Right hindlimb (tissue), 1 donor: ENCODE results near the gene FAT1.
A peak's percentile ranks its signal among the peaks of the same experiment; 100 is the strongest.

Source experiments
- DNase-seq: peaks from one replicate; pipeline ENCODE4 v3.0.0-alpha.2; 2018

FAT1 gene

DNA sequence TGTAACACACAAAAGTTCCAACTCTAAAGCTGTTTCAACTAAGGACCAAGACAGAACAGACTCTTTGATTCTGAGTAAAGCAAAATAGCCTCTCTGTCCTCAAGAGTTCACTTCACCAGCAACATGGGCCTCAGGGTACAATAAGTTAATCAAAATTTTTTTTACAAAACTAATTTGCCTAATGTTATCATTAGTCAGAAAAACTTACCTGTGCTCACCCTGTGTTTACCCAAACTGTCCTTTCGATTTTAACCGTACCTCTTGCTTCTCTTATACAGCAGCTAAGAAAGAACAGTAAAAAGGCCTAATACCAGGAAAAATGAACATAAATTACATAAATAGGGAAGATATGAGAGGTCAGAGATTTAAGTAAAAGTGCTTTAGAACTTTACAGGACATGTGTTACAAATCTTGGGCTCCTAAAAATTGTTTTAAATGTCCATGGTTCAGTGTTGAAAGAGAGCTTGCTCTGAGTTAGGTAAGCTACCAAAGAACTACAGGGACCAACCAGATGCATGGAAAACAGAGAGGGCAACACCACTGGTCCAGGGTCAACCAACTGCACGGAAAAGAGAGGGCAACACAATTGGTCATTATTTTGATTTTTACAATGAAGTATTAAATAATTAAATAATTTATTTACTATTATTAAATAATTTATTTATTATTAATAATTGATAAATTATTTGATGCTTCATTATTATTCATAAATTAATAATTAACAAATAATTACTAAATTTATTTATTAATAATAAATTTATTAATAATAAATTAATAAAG lies 73.1 kb downstream of the FAT1 start:
- DNase-seq, result no peak

DNA sequence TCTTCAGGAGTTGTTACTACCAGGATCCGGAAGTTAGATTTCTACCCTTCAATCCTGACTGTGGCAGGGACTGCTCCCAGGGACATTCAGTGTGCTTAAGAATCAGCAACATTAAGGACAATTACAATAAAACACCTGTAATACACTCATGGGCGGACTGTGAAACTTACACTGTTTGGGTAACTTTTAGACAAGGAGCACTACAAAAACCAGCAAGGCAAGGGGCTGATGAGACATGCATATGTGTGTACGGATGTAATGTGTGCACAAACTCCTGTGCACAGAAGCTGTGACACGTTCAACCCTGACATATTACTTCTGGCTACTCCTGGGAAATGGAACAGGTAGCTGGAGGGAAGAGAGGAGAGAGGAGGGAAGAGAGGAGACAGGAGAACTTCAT lies 75.8 kb downstream of the FAT1 start:
- DNase-seq, result no peak

DNA sequence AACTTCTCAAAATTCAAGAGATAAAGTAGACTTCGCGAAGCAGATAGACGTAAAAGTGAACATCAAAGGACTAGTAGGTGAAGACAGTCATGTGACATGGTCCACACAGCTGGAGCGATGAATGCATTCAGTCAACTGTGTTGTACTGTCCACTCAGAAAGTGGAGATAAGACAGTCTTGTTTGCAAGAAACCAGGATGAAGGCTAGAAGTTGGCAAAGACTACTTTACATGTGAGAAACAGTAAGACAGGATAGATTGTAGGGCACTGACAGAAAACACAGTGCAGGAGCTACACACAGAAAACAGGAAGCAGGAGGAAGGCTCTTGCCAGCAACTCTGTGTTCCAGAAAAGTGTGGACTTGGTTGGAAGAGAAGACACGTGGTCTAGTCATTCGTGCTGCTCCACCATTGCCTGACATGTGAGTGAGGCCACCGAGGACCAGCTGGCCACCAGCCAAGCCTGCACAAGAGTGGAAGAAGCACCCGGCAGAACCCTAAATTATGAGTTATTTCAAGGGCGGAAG lies 78.9 kb downstream of the FAT1 start:
- DNase-seq, result no peak

DNA sequence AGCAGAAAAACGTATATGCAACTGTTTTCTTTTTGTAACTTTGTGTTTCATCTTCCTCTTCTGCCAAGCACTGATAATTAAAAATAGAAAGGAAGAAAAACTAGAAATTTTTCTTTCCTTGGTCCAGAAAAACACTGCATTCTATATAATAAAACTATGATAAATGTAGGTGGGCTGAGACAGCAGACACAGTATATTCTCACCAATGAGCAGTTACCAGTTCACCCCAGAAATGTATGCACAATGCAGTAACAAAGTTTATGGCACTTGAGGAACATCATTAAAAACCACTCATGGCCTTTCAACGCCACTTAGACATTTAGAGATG lies 79.4 kb downstream of the FAT1 start:
- DNase-seq, result no peak

DNA sequence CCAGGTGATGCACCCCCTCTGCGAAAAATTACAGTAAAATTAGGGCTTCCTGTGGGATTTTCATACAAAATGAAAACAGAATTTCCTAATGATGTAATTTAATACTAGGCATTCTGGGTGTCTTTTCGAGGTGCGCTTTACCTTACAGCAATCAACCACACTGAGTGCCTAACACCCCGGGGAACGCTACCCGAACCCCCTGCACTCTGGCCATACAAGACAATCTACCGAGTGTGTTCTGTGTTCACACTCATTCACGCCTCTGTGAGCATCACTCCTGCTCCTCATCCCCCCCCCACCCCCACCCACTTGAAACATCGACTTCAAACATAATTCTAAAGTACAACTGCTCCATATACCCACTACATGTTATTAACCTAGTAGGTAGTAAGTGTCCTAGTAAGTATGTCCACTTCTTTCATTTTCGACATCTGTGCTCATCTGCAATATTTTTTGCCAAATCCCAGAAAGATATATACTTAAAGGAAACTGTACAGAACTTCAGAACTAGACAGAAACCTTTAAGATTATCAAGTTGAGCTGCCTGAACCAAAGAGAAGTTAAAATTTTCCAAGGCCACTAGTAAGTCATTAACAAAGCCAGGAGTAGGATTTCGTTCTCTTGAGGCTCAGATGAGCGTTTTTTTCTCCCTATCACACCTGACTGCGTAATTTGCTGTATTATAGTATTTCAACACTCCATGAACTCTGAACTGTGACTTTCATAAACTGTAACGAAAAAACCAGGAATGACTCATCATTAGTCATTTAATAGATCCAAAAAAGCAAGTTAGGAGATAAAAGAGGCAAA lies 80.0 kb downstream of the FAT1 start:
- DNase-seq, result no peak

DNA sequence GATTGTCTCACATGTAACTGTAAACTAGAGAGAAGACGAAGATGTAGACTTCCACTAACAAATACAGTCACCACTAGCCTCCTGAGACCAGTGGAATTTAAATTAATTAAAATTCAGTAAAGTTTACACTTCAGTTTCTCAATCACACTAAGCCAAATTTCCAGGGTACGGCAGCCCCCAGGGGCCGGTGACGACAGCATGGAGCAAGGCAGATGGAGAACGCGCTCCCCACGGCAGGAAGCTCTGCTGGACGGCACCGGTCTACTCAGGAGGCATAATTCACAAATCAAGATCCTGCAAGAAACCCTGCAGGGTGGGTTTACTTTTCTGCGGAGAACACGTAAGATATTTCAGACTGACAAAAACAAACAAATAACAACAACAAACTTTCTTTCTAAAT lies 80.7 kb downstream of the FAT1 start:
- no peak for DNase-seq

DNA sequence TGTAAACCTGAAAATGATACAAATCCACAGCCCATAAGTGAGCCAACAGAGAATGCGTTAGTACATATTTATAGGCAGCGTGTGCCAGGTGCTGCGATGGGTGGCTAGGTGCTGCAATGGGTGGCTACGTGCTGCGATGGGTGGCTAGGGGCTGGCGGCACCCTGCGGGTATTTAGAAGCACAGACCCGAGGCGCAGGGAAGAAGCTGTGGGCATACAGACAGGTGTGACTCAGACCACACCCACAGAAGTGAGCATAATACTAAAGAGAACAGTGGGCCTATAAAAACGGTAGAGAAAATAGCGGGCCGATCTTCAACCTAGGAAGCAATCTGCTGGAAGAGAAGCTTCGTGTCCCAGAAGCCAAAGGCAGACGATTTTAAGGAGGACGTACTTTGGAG lies 81.1 kb downstream of the FAT1 start:
- DNase-seq, result no peak

DNA sequence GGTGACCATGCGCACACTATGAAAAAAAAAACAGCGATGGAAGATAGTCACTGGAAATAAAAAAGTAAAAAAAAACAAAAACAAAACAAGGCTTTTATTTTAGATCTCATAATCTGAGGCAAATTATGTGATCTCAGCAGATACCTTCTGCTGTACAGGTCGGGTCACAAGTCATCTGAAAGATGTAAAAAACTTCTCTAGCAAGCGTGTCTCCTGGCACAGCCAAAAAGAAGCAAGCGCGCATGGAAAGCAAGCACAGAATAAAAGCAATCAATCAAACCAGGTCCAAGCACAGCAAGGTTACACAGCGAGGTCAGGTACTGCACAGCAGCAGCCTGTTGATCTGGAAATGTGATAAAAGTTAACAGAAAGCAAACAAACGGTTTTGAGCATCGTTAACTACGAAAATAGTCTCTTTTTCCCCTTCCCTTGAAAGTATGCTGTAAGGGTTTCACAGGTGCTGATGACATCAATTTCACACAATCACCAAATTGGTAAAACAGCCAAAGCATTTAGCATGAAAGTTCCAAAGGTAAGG lies 89.0 kb downstream of the FAT1 start:
- no peak for DNase-seq

DNA sequence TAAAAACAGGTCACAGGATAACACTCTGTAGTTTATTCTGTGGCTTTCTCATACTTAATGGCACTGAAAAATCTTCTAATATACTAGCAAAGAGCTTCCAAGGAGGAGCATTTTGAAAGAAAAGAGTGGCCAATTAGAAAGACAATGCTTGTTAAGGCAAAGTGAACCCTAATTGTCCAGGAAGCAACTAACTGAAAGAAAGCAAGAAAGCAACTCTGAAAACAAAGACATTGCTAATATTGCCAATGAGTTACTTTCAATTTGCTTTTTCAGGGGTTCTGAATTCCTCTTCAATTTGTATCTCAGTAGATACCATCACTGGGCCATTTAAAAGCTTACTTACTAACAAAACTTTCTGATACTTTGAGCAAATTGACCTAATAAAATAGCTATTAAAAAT lies 89.8 kb downstream of the FAT1 start:
- no peak for DNase-seq

DNA sequence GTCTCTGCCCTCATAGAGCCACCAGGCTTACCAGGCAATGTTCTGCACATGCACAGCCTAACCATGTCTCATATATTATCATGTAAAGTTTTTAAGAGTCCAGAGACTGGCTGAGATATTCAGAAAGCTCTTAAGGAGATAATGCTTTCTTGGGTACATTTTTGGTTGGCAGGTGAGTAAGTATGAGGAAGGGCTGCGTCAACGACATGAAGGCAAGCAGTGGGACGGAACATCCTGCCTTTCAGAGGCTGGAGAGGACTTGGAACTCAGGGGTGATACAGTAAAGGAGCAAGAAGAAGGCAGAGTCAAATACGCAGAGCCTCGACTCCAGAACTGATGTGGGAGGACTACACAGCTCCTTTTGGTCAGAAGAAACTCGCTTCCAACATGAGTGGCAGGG lies 93.5 kb downstream of the FAT1 start:
- DNase-seq, result no peak

DNA sequence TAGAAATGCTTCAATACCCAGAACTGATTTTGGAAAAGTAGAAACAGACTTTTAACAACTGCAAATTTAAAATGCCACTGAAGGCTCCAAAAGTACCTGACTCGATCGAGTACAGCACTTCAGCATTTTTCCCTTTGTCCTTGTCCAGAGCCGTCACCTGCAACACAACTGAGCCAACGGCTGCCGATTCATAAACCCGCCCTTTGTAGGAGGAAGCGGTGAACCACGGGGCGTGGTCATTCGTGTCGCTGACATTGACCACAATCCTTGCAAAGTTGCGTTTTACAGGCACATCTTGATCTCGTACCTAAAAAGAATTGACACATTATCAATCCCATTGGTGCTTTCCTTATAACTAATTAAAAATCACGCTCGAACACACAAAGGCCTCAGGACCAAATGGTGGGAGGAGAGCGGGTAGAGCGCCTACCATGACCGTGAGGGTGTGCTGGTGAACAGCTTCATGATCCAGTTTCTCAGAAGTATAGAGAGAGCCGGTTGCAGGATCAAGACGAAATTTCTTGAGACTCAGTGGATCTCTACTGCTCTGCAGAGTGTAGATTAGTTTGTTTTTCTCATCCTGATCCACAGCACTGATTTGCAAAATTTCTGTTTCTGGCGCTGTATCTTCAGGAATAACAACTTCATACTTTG lies 95.5 kb downstream of the FAT1 start:
- no peak for DNase-seq

DNA sequence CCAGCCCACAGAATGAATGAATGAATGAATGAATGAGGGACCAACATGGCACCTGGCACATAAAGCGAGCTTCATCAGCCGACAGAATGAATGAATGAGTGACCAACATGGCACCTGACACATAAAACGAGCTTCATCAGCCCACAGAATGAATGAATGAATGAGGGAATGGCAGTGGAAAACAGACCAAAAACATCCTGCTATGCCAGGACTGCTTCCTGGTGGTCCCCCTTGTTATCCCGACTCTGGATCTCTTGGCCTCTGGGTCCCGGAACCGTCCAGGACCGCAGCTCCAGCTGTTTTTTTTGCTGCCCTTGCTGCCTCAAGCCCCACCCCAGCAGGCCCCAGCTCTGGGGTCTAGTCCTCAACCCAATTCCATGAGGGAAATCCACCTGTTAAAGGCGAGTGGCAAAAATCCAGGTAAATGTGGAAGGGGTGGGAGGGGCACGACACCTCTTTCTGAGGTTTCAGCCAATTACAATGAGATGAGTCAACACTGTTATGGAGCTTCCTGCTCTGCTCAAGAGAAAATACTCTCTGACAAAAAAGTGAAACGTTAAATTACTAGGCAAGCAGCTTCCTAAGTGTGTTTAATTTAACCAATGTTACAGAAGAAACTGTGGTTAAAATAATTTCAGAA lies 96.3 kb downstream of the FAT1 start:
- no peak for DNase-seq

DNA sequence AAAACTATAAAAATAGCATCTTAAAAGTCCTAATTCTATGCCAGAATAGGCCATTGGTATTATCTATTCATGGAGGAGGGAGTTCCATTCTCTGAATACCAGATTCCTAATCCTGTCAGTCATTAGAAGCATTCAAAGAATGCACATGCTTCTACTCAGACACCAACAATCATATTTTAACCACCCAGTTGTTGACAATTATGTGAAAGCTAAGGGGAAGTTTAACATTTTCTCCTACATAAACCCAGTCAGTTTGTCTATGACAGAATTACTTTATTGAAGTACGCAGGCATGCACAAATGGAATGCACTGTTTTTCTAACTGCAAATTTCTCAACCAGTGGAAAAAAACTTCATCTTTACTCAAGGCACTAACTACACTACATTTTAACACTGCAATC lies 98.7 kb downstream of the FAT1 start:
- DNase-seq, result no peak

DNA sequence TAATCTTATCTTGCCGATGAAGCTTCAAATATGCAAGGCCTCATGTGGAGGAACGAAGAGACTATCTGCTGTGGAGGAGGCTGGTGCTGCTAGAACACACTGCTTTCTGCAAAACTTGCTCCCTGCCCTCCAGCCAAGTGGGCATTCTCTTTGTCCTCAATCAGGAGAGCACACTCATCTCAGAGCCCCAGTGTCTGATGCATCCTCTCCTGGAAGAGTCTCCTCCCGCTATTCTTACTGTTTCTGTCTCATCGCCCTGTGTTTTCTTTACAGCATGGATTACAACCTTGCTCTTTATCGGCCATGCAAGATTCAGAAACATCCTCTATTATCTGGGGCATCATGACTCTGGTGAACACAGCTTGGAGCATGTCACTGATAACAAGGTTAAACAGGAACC lies 100.1 kb downstream of the FAT1 start:
- DNase-seq, result no peak

DNA sequence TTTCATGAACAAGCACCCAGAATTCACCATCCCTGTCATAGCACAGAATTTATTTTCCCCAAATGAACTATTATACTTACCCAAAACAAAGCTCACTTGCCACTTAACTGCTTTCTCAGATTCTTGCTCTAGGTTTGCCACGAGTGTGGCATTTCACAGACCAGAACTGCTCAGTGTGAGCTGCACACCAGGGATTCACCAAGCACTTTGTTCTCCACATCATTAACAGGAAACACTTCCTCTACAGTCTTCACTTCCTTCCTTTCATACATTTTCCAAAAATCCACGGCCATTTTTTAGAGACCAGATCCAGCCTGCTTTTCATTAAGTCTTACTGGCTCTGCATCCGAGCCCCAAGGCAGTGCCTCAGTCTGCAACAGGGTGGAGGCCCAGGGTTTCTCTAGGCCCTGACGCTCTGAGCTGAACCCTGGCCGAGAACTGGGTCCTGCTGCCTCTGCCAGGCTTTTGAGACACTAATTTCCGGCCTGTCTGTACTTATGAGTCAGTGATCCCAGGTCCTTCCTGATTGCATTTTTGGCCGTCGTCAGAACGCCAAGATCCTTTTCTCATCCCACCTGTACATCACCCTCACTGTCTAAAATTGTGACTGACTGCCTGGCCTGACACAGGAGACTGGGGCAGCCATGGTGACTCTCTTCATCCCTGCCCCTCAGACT lies 100.7 kb downstream of the FAT1 start:
- DNase-seq, result peak; percentile 47

DNA sequence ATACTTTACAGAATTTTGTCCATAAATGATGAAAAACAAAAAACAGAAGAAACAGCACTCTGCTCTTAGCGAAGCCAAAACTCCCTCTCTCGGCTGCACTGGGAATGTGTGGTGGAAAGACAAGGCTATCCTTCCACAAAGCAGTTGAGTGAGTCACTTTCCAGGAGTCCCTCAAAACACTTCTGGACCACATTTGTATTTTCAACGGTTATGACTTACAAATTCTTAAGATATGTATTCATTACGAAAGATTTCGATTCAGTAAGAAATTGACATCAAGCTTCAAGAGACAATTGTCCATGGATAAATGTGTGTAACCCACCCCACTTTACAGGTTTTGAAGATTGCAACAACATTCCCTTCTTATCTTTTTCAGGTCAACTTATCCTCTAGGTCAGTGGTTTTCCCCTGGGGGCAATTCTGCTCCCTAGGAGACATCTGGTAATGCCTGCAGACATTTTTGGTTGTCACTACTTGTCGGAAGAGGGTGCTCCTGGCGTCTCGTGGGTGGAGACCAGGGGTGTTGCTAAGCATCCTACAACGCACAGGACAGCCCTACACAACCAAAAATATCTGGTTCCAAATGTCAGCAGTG lies 101.6 kb downstream of the FAT1 start:
- no peak for DNase-seq

DNA sequence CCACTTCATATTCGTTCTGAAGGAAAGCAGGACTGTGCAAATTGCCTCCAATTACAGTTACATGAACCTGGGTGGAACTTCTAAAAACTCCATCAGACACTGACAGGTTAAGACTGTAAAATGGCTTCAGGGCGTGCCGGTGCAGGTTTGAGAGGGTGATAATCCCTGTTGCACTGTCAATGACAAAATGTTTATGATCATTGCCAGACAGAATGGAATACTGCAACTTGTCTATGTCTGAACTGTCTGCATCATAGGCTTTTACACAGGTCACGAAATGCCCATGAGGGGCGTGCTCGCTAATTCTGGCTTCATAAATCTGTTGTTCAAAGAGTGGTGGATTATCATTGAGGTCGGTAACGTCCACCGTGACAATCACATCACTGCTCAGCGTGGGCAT lies 104.6 kb downstream of the FAT1 start:
- DNase-seq, result no peak

DNA sequence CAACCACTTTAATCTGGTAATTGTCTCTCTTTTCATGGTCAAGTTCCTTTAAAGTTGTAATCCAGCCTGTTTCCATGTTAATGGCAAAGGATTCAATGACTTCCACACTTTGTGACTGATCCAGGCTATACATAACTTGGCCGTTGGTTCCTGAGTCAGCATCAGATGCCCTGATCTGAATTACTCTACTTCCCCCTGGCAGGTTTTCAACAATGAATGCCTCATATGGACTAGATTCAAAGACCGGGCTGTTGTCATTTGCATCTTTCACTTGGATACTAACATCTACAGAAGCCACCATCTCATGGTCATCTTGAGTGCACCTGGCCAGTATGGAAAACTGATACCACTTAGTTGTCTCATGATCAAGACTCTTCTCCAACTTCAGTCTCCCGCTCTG lies 105.7 kb downstream of the FAT1 start:
- DNase-seq, result no peak

DNA sequence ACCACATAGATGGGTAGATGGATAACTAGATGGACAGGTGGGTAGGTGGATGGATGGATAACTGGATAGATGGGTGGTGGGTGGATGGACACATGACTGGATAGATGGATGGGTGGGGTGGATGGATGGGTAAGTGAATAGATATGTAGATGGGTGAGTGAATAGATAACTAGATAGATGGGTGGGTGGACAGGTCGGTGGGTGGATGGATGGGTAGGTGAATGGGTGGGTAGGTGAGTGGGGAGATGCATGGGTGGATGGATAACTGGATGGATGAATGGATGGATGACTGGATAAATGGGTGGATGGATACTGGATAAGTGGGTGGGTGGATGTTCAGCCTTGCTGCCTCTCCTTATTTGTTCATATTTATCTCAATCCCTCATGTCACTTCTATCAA lies 116.2 kb downstream of the FAT1 start:
- no peak for DNase-seq

DNA sequence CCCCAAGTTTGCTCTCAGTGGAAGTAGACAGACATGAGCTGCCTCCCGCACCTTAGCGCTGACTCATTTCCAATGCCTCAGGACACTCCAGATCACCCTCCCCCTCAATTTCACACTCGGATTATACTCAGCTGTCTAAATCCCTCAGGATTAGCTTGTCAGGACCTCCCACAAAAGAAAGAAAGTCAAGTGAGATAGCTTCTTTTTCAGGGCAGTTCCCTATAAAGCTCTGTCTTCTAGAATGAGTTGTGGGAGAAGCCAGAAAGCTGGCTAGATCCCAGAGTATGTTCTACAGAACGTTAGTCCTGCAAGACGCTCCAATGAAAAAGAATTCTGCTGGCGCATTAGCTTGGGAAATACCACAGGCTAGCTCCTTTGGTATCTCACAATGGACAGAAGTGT lies 117.1 kb downstream of the FAT1 start:
- no peak for DNase-seq

DNA sequence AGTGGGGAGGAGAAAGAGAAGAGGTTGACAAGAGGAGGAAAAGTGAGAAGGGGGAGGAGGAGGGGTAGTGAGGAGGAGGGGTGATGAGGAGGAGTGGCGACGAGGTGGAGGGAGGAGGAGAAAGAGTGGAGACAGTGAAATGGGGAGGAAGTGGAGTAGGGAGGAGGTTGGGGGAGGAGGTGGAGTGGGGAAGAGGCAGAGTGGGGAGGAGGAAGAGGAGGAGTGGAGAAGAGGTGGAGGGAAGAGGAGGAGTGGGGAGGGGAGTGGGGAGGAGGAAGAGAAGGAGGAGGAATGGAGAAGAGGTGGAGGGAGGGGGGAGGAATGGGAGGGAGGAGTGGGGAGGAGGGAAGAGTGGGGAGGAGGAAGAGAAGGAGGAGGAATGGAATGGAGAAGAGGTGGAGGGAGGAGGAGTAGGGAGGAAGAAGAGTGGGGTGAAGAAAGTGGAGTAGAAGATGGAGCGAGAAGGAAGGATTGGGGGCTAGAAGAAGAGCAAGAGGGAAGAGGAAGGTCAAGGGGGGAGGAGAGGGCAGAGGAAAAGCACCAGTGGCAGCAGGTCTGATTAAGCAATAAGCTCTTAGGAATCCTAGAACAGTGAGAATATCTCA lies 118.3 kb downstream of the FAT1 start:
- DNase-seq, result no peak
